ENCODE data around the gene FRYL. TPM values are rescaled to one million over a fixed set of nuclear protein-coding genes. Genes with fewer than 3 reads are reported as not detected.
A peak's percentile ranks its signal among the peaks of the same experiment; 100 is the strongest.
"Not testable (repeated sequence)": the region's sequence is repeated elsewhere in the genome, so short reads cannot be mapped to it uniquely, and the experiment has no call there.

Gene FRYL
- total RNA-seq, 1 donor from 2014 or later, result 31.8 TPM

DNA sequence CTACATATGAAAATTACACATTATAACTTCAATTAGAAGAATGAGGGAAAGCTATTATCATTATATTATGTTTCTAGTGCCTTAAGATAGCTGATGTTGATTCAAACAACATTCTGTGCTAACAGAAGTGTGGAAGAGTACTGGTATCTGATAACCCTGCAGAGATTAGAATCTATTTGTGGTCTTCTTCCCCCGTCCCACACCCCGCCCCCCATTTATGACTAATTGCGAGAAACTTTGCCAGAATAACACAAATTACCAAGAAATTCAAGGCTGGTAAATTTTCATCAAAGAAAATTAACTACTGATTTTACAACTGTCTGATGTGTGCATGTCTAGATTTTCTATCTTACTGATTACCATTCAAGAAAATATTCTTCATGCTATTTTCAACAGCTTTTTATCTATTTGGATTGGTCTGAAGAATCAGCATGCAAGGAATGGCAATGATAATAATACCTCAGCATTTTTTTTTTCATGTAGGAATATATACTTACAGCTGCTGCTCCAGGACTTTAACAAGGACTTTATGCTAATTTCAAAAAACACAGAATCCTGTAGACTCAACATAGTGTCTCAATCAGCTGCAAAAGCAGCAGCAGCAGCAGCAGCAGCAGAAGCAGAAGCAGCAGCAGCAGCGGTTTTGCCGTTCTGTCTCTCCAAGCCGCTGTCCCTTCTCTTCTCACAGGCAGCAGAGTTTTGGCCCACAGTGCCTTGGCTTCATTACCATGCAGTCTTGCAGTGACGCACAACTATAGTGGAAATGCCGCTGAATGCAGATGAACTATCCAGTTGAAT lies 126.7 kb downstream of the FRYL start:
- no peak for ATAC-seq

DNA sequence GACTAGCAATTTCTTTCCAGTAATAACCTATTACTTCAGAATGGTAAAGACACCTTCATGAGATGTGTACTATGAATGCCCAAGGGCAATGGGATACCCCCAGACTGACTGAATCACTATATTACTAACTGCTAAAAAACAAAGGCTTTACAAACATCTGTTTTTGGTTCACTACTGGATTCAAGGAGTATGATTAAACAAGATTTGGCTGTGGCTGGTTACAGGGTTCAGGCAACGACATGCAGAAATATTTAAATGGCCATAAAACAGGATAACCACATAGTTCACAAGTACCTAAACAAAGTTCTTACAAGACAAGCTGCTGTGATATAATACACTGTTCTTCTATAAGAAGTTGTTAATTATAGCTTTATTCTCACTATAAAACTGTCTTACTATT lies 128.2 kb downstream of the FRYL start:
- no peak for ATAC-seq

DNA sequence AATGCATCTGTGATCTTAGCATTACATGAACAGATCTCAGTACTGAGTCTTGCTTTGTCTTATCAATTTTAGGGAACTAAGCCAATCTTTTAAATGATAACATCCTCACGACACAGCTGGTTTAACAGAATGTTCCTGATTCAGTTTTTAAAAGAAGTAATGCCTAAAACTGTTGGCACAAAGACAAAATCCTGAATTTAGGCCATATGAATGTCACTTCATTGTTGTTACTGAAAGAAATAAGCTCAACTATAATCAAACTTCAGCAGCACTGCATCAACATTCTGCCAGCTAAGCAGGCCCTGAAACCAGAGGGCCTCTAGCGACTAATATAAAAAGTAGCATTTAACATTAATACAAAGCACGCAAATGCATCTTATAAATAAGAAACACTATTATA lies 130.6 kb downstream of the FRYL start:
- no peak for ATAC-seq

DNA sequence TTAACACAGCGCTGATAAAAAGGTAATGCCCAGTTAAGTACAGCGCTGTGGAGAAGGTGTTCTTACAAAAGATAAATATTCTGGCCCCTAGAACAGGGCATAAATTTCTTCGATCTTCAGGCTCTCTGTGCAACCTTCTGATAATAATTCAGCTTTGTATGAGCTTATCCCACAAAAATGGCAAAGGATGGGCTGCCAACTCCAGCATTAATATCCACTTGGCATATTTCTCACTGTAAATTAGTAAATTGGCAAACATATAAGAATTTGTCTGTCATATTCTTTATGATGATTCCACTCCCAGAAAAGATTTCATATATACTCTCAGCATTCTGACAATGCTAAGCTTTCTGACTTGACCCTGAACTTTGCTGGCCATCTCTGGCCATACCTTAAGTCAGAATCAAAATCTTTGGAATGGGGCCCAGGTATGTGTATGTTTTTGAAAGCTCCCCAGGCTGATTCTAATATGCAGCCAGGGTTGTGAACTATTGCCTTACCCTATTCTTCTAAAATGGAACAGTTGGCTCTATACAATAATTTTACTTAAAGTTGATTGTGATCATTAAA lies 134.8 kb downstream of the FRYL start:
- ATAC-seq, result no peak

DNA sequence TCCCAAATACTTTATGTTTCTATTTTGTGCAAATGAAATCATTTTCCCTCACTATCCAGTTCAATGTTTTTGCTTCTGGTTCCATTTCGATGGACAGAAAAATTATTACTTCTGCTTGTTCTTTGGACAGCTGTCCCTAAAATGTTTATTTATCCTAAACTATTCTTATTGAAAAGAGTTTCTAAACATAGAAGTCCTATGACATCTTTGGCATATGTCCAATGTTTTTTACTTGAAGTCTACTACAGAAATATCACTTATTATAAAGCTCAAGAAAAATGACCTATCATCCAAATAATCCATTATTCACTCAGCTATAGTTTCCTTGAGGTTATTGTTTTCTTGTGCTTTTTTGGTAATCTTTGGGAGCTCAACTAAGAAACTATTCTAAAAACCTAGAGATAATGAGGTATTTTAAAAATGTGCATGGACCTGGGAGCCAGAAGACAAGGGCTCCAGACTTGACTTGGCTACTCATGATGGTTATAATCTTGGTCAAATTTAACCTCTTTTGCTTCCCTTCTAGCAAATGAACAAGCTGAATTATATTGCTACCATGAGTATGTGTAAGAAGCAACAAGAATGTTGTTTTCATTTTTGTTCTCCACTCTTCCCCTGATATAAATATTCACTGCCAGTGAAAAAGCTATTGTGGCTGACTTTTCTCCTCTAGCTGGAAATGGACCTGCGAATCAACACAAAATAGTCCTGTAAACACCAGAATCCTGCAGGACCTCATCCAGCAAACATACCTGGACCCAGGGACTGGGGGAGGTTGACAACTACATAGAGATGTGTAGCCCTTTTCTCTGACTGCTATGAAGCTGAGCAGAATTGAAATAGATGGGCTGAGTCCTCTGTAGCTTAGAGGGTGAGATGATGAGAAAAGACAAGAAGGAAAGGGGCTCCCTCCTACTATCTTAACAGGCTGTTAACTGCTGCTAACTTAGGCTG lies 137.4 kb downstream of the FRYL start:
- ATAC-seq, result no peak

DNA sequence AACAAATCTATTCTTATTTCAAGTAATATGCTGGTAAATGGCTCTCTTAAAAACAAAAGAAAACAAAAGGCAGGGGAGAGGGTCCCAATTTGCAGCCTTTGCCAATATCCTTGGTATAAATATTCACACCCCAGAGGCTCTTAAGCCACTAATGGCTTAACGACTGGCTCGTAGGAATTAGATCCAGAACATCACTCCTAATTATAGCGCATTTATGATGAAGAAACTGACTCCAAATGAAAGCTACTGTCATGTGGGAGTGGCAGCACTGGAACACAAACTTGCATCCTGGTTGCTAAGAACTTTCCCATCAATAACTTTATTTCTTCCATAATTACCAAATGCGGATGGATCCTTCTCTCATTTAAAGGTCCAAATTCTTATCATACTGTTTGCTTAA lies 138.7 kb downstream of the FRYL start:
- no peak for ATAC-seq

DNA sequence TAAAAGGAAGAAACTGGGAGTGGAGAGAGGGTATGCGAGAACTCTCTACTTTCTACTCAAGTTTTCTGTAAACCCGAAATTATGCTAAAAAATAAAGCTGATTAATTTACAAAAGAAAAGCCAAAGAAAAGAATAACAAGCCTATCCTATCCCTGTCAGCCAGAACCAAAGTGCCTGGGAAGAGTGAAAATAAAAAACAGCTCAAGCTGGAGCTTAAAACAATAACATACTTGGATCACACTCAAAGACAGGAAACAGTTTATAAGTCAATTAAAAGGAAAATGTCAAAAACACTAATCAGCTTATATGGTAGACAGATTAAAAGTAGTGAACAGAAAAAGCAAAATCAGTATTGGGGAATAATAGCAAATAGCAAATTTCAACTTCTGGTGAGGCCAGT lies 139.4 kb downstream of the FRYL start:
- no peak for ATAC-seq

DNA sequence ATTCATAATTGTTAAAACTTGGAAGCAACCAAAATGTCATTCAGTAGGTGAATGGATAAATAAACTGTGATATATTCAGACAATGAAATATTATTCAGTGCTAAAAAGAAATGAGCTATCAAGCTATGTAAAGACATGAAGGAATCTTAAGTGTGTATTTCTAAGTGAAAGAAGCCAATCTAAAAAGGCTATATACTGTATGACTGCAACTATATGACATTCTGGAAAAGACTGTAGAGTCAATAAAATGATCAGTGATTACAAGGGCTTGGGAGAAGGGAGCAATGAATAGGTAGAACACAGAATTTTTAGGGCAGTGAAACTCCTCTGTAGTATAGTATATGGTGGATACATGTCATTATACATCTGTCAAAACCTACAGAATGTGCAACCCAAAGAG lies 139.9 kb downstream of the FRYL start:
- no peak for ATAC-seq

DNA sequence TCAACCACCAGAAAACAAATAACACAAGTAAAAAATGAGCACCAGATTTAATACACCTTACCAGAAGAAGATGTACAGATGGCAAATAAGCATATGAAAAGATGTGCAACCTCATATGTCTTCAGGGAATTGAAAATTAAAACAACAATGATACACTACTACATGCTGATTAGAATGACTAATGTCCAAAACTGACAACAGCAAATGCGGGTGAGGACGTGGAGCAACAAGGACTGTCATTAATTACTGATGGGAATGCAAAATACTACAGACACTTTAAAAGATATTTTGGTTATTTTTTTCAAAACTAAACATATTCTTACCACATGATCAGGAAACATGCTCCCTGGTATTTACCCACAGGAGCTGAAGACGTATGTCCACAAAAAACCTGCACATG lies 140.3 kb downstream of the FRYL start:
- no peak for ATAC-seq

DNA sequence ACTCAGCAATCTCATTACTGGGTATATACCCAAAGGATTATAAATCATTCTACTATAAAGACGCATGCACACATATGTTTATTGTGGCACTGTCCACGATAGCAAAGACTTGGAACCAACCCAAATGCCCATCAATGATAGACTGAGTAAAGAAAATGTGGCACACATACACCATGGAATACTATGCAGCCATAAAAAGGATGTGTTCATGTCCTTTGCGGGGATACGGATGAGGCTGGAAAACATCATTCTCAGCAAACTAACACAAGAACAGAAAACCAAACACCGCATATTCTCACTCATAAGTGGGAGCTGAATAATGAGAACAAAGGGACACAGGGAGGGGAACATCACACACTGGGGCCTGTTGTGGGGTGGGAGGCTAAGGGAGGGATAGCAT lies 141.5 kb downstream of the FRYL start:
- not testable (repeated sequence) for ATAC-seq

DNA sequence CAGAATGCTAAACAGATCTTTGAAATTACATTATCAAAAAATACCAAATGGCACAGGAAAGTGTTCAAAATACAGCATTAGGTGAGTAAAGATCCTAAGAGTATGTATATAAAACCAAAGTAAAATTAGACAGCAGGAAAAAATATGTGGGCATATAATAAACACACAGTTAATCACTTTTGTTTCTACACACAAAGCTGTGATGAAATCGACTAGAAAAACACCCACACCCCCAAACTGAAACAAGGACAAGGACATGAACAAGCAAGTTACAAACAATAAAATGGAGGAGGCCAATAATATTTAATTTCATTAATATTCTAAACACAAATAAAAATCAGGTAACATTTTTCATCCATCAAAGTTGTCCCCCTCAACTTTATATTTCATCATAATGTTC lies 143.2 kb downstream of the FRYL start:
- ATAC-seq, result no peak

DNA sequence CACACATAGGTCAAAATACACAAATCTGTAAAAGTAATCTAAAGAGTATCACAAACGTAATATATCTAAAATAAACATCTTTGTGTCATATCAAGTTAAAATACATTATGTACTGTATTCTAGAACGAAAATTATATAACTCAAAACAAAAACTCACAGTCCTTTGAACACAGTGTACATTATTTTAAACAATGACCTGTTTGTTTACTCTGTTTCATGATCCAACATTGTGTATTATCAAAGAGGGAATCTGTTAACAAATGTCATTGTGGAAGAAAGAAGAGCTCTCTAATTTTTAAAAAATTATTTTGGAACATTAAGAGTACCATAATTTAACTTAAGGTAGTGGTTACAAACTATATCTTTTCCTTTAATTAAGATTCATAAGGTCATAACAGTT lies 144.1 kb downstream of the FRYL start:
- ATAC-seq, result no peak

DNA sequence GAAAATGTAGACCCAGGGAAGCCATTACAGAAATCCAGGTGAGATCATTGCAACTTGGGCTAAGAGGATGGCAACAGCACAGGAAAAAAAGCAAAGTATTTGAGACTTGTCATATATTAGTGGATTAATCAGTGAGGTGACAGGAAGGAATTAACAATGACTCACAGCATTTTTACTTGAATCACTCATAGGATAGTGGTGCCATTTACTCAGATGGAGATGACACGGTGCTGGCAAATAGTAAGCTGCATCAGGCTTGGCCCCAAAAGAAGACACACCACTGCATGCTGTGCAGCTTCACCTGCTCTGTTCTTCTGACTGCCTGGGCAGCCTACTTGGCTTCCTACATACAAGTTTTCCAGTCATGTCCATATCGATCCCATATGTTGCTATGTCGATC lies 144.8 kb downstream of the FRYL start:
- ATAC-seq, result peak; percentile 95

DNA sequence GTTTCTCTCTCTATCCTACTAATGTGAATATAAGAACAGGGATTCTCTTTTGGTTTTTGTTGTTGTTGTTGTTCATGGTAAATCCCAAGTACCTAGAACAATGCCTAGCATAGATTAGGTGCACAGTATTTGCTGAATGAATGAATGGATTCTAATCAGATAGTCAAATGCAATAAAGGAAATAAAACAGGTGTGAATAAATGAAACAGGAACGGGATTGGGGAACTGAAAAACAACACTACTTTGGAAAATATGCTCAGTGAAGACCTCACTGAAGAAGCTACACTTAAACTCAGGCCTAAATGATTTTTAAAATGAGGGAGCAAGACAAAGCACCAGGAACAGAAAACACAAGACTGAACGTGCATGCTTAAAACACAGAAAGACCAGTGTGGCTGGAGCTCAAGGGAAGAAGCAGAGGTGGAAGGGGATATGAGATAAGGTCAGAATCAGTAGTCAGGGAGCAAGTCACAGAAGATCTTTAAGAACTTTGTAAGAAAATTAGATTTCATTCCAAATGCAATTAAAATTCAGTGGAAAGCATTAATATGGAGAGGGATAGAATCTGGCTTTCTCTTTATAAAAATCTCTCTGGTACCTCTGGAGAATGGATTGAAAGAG lies 145.3 kb downstream of the FRYL start:
- ATAC-seq, result no peak

DNA sequence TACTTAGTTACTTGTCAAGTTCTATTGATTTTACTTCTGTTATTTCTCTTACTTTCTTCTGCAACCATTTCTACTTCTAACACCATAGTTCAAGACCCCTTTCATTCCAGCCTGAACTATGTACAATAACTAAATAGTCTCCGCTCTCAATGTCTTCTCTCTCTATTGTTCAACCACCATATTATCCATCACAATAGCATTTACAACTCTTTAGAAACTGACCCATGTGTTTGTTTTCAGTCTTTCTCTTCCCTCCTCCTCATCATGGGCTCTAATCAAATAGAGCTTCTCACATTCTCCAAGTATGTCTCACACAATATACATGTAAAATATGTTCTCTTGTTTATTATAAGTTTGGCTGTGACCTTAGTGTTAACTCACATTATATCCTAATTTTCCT lies 146.4 kb downstream of the FRYL start:
- no peak for ATAC-seq

DNA sequence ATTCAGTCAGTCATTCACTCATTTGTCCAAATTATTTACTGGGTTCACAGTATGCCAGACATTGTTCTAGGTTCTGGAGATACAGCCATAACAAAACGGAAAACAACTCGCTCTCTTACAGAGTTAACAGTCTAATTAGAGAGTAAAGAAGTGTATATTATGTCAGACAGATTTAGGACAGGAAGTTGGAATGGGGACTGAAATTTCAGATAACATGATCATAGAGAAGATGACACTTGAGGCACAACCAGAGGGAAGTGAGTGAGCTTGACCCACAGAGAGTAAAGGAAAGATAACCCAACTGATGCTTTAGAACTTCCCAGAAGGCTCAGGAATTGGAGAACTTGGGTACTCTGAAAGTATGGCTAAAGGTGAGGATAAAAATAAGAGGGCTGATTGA lies 150.6 kb downstream of the FRYL start:
- no peak for ATAC-seq

DNA sequence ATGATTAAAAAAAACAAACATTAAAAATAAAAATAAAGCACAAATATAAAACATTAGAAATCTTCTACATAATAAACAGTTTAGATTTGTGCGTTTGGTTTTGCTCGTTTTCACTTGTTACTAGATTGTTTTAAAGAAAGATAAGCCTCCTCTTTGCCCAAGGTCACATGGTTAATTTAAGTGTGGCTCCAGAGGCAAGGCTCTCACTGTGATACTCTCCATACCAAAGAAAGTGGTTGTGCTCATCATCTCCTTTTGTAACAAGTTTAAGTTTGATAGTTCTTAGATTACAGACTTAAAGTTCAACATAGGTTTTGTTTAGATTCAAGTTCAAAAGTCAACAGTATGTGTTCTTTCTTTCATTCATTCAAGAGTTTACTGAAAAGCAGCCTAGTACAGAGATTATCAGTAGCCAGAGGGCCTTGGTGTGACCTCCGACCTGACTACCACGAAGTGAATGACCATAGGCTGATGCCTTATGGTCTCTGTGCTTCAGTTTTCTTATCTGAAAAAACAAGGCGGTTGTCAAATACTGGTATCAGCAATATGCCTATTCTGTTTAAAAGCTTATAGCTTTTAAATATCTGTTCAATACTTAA lies 156.8 kb downstream of the FRYL start:
- no peak for ATAC-seq

DNA sequence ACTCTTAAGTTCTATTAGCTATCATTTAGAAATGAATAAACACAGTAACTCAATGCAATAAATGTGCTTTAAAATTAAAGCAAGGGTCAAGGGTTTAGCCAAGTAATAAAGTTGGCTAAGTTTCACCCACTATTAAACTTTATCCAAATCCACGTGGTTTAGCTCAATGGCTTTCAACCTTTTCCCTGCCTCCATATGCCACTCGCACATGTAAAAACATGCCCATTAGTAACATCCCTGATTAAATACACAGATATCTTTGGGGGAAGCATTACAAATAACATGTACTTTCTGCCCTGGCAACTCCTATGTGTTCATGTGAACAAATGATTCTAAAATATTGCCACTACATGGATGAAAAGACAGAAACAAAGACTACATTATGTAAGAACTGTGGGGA lies 159.2 kb downstream of the FRYL start:
- no peak for ATAC-seq

DNA sequence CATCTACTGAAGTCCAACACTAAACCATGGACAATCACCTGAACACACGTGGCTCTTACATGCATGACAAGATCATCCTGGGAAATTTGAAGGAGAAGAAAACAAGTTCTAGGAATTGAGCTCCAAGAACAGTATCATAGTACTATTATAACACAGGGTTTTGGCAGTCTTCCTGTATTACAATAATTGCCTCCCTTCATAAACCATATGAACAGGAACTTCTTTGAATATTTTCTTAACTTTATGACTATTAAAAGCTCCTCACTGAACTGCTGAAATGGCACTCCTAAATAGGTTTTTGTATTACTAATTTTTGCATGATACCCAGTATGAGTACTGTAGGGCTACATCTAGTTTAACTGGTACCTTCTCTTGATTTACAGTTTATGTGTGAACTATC lies 160.0 kb downstream of the FRYL start:
- no peak for ATAC-seq

DNA sequence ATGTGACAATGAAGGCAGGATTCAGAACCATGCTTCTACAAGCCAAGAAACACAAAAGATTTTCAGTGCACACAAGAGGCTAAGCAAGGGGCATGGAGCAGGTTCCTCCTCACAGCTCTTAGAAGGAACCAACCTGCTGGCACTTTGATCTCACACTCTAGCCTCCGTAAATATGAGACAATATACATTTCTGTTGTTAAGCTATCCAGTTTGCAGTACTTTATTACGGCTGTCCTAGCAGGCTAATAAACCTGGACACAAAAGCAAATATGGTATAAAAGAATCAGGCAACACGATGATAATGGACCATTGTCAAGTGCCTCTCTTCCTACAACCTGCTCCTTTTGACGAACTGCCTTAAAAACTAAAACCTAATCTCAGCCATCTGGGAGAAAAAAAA lies 175.6 kb downstream of the FRYL start:
- ATAC-seq, result no peak

DNA sequence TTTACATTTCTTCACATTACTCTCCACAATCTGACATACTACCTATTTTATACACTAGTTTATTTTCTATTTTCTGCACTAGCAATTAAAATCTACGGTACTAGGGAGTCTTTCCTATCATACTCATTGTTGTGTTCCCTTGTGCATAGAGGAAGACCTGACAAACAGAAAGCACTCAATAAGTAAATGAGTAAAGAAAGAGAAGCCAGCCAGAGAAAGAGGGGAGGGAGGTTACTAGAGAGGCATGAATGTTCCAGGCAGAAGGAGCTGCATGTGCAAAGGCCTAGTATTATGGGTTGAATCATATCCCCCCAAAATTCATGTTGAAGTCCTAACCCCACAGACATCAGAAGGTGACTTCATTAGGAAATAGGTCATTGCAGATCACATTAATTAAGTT lies 176.0 kb downstream of the FRYL start:
- no peak for ATAC-seq

DNA sequence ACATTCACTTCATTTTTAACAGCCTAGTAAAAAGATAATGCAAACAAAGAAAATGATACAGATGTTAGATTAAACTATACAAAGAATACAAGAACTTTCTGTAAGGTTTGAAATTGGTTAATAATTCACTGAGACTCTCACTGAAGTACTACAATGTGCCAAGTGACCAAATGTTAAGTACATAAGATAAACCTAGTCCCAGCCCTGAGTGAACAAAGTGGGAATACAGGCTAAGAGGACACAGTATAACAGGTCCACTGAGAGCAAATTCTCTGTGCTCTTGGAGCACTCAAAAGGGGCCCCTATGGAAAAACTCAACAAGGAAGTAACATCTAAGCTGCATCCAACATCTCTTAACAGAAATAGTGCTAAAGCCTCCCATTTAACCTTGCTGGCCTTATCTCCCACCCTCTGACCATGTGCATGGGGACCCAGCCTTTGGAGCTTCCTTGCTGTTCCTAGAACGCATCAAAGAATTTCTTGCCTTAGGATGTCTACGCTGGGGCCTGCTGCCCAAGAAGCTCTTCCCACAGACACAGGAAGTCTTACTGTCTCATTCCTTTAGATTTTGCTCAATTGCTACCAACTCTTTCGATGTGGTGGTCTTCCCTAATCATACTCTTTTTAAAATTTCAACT lies 176.6 kb downstream of the FRYL start:
- ATAC-seq, result no peak

Data from esophagus mucosa (tissue), 1 donor.